Measurements from ENCODE around the gene RAB33B.

DNA sequence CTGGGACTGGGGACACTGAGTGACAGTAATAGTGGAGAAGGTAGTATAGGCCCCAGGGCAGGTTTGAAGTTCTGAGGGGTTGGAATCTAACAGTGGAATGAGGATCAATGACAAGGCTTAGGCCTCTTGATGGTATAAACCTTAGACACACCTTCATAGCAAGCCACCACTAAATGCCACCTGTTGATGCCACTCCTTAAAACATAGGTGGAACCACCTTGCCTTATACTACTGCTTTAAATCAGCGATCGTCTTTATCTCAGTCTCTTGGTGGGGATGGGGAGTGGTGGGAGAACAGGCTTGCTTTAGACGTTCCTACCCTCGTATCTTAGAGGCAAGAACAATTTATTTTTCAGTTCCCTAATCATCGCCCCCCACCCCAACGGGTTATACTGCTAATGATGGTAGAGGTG lies 1.2 kb downstream of the RAB33B start:
- TF ChIP-seq, protein P1, sequence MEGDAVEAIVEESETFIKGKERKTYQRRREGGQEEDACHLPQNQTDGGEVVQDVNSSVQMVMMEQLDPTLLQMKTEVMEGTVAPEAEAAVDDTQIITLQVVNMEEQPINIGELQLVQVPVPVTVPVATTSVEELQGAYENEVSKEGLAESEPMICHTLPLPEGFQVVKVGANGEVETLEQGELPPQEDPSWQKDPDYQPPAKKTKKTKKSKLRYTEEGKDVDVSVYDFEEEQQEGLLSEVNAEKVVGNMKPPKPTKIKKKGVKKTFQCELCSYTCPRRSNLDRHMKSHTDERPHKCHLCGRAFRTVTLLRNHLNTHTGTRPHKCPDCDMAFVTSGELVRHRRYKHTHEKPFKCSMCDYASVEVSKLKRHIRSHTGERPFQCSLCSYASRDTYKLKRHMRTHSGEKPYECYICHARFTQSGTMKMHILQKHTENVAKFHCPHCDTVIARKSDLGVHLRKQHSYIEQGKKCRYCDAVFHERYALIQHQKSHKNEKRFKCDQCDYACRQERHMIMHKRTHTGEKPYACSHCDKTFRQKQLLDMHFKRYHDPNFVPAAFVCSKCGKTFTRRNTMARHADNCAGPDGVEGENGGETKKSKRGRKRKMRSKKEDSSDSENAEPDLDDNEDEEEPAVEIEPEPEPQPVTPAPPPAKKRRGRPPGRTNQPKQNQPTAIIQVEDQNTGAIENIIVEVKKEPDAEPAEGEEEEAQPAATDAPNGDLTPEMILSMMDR (optimal IDR thresholded peaks at IDR 0.05 in 1 of 3, IDR thresholded peaks at IDR 0.05 in 1 of 3, conservative IDR thresholded peaks at IDR 0.05 in 1 of 3; ENCODE audit: extremely low read depth in 1 of 3, insufficient read depth in 2 of 3, low read length in 3 of 3): no peak
- TF ChIP-seq EZH2 (IDR thresholded peaks at IDR 0.05; ENCODE audit: low read length): no peak

Measured in keratinocyte (primary cell).